ENCODE measurements around the gene ABCG1. TPM values are rescaled to one million over a fixed set of nuclear protein-coding genes. Genes with fewer than 3 reads are reported as not detected.
"Not testable (repeated sequence)": the region's sequence is repeated elsewhere in the genome, so short reads cannot be mapped to it uniquely, and the experiment has no call there.

The ABCG1 gene
- 10 to 100 TPM; 53.1 to 55.5 TPM for total RNA-seq

GRCh38 chr21:42218836-42219605 is at the start of gene ABCG1:
TSS of gene ABCG1 (plus strand) at chr21:42219140. CDS start at chr21:42219263, 123 bp downstream.
- Mint-ChIP-seq H3K36me3 (ENCODE audit: insufficient read depth in 2 of 2) (peaks cover 3 to 12% of the 10 kb centered on the region in 2 donors), H3K4me1 (ENCODE audit: low read depth) (peaks cover 35% of the 10 kb centered on the region), H3K4me3 (peak within 1 kb of the TSS; percentile 88 to 97), H3K27ac (peak within 1 kb of the TSS; percentile 32), H3K9me3 (peaks cover 0 to 2% of the 10 kb centered on the region in 2 donors), H3K27me3 (ENCODE audit: low read depth) (no peaks in the 10 kb centered on the region)
- ATAC-seq (replicated peaks in 1 of 2) (peak; percentile 68 to 78), DNase-seq (peak; percentile 60 to 77)

DNA sequence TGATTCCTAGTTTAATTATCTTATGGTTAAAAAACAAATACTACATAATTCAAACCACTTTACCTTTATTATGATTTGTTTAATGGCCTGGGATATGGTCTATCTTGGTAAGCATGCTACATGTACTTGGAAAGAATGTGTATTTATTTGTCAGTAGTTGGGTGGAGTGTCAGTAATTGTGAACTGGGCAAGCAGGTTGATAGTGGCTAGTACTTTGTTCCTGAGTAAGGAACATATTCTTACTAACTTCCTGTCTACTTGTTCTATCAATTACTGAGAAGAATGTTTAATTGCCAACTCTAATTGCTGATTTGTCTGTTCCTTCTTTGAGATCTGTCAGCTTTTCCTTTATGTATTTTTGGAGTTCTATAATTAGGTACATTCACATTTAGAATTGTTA is 49.2 kb upstream of the ABCG1 start:
- no peak for DNase-seq
- H3K9me3 Mint-ChIP-seq = no peaks in the 10 kb centered on the region
- no peak for ATAC-seq (replicated peaks in 1 of 2)
- no peaks in the 10 kb centered on the region for H3K36me3 Mint-ChIP-seq (ENCODE audit: insufficient read depth in 2 of 2)
- H3K27ac Mint-ChIP-seq = no peak overlapping the region
- H3K4me3 Mint-ChIP-seq = no peak overlapping the region
- H3K27me3 Mint-ChIP-seq (ENCODE audit: low read depth) = no peaks in the 10 kb centered on the region
- peaks cover 4% of the 10 kb centered on the region for H3K4me1 Mint-ChIP-seq (ENCODE audit: low read depth)

GRCh38 chr21:42171091-42172053 is 47.6 kb upstream of the ABCG1 start:
- Mint-ChIP-seq H3K4me1 (ENCODE audit: low read depth) (peaks cover 4% of the 10 kb centered on the region), H3K4me3 (no peak overlapping the region), H3K27me3 (ENCODE audit: low read depth) (no peaks in the 10 kb centered on the region), H3K27ac (no peak overlapping the region), H3K36me3 (ENCODE audit: insufficient read depth in 2 of 2) (no peaks in the 10 kb centered on the region), H3K9me3 (no peaks in the 10 kb centered on the region)
- no peak for ATAC-seq (replicated peaks in 1 of 2)
- DNase-seq = no peak

DNA sequence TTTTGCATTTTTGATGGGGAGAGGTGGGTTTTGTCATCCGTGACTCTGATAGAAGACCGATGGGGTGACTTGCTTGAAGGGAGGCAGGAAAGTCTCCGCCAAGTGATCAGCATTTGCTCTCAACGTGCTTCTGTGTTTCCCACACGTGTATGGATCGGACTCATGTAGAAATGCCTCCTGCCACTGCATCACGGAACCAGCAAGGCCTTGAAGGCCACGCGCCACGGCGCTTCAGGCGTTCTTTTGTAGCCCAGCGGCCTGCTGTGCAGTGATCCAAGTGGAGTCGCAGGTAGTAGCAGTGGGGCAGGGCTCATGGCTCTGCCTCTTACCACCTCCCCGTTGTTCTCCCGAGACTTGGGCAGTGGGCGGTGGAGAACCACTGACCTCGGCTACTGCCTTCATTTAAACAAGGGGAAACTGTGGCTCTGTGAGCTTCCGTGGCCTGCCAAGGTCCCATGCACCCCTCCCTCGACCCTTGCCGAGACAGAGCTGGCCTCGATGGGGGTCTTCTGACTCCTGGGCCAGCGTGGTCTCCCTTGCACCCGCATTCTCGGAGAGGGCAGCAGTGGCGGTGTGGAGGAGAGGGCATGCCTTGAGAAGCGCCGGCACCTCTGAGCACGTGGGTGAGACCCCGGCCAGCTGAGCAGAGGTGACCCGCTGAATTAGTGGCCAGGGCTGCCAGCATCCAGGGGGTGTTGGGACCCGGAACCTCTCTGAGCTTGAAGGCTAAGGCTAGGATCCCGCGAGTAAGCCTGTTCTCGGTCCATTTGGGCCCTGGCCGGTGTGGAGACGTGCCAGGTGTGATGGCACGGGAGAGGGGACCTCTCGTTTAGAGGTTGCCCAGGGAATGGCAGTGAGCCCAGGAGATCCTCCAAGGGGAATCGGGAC is 46.1 kb upstream of the ABCG1 start:
- no peak for ATAC-seq (replicated peaks in 1 of 2)
- no peak for DNase-seq
- Mint-ChIP-seq H3K27me3 (ENCODE audit: low read depth) (no peaks in the 10 kb centered on the region), H3K36me3 (ENCODE audit: insufficient read depth in 2 of 2) (no peaks in the 10 kb centered on the region), H3K27ac (no peak overlapping the region), H3K9me3 (no peaks in the 10 kb centered on the region), H3K4me3 (no peak overlapping the region), H3K4me1 (ENCODE audit: low read depth) (peaks cover 4% of the 10 kb centered on the region)

DNA sequence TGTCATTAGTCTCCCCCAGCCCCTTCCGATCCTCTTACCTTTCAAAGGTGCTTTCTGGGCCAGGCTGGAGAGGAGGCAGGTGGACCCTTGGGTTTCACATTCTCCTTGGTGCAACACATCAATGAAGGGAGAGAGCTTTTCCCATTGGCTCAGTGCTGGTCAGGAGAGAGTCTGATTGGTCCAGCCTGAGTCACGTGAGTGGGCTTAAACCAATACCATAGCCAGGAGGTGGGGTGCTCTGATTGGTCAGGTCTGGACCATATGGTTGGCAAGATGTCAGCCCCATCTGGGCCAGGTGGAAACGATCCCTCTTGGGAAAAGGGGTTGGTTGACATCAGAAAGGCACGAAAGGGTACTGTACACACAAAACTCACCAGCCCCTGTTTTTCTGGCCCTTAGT is 44.8 kb upstream of the ABCG1 start:
- no peak overlapping the region for H3K4me3 Mint-ChIP-seq
- DNase-seq = no peak
- H3K27ac Mint-ChIP-seq = no peak overlapping the region
- no peaks in the 10 kb centered on the region for H3K9me3 Mint-ChIP-seq
- H3K4me1 Mint-ChIP-seq (ENCODE audit: low read depth) = peaks cover 4% of the 10 kb centered on the region
- no peaks in the 10 kb centered on the region for H3K27me3 Mint-ChIP-seq (ENCODE audit: low read depth)
- no peaks in the 10 kb centered on the region for H3K36me3 Mint-ChIP-seq (ENCODE audit: insufficient read depth in 2 of 2)
- no peak for ATAC-seq (replicated peaks in 1 of 2)

GRCh38 chr21:42175110-42175710 is 43.7 kb upstream of the ABCG1 start:
- Mint-ChIP-seq H3K27ac (no peak overlapping the region), H3K9me3 (no peaks in the 10 kb centered on the region), H3K27me3 (ENCODE audit: low read depth) (no peaks in the 10 kb centered on the region), H3K4me3 (no peak overlapping the region), H3K4me1 (ENCODE audit: low read depth) (peaks cover 4% of the 10 kb centered on the region), H3K36me3 (ENCODE audit: insufficient read depth in 2 of 2) (no peaks in the 10 kb centered on the region)
- DNase-seq = no peak
- ATAC-seq (replicated peaks in 1 of 2) = no peak

DNA sequence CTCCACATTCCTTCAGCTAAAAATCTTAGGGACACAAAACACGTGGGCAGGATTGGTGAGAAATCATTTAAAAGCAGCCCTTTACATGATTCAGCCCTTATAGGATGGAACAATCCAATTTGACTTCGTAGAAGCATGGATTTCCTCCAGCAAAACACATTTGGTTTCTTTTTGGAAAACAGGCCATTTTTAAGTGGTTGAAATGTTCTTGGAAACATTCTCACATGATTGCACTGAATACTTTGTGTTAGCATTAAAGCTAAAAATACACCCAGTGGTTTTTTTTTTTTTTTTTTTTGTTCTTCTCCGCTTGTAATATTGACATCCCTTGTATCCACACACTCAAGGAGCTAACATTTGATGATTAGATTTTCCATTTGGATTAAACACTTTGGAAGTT is 42.1 kb upstream of the ABCG1 start:
- ATAC-seq (replicated peaks in 1 of 2) (no peak), DNase-seq (no peak)
- no peaks in the 10 kb centered on the region for H3K9me3 Mint-ChIP-seq
- H3K27me3 Mint-ChIP-seq (ENCODE audit: low read depth) = no peaks in the 10 kb centered on the region
- no peak overlapping the region for H3K4me3 Mint-ChIP-seq
- H3K27ac Mint-ChIP-seq = no peak overlapping the region
- H3K36me3 Mint-ChIP-seq (ENCODE audit: insufficient read depth in 2 of 2) = no peaks in the 10 kb centered on the region
- H3K4me1 Mint-ChIP-seq (ENCODE audit: low read depth) = peaks cover 4% of the 10 kb centered on the region

GRCh38 chr21:42179316-42179715 is 39.6 kb upstream of the ABCG1 start:
- no peak for ATAC-seq (replicated peaks in 1 of 2)
- DNase-seq = no peak
- H3K9me3 Mint-ChIP-seq = no peaks in the 10 kb centered on the region
- no peaks in the 10 kb centered on the region for H3K27me3 Mint-ChIP-seq (ENCODE audit: low read depth)
- no peak overlapping the region for H3K27ac Mint-ChIP-seq
- no peak overlapping the region for H3K4me3 Mint-ChIP-seq
- H3K4me1 Mint-ChIP-seq (ENCODE audit: low read depth) = peaks cover under 1% of the 10 kb centered on the region
- no peaks in the 10 kb centered on the region for H3K36me3 Mint-ChIP-seq (ENCODE audit: insufficient read depth in 2 of 2)

DNA sequence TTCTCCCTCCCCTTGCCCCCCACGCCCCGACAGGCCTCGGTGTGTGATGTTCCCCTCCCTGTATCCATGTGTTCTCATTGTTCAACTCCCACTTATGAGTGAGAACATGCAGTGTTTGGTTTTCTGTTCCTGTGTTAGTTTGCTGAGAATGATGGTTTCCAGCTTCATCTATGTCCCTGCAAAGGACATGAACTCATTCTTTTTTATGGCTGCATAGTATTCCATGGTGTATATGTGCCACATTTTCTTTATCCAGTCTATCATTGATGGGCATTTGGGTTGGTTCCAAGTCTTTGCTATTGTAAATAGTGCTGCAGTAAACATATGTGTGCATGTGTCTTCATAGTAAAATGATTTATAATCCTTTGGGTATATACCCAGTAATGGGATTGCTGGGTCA is 38.9 kb upstream of the ABCG1 start:
- not testable (repeated sequence) for ATAC-seq (replicated peaks in 1 of 2); DNase-seq; H3K27me3 Mint-ChIP-seq (ENCODE audit: low read depth); H3K4me3 Mint-ChIP-seq; H3K9me3 Mint-ChIP-seq; H3K4me1 Mint-ChIP-seq (ENCODE audit: low read depth); H3K36me3 Mint-ChIP-seq (ENCODE audit: insufficient read depth in 2 of 2); H3K27ac Mint-ChIP-seq

- peaks cover 25% of the 10 kb centered on the region for H3K4me1 Mint-ChIP-seq (ENCODE audit: low read depth)
- no peak overlapping the region for H3K27ac Mint-ChIP-seq
- no peak for ATAC-seq (replicated peaks in 1 of 2)
- H3K27me3 Mint-ChIP-seq (ENCODE audit: low read depth) = no peaks in the 10 kb centered on the region
- H3K4me3 Mint-ChIP-seq = no peak overlapping the region
- H3K9me3 Mint-ChIP-seq = peaks cover 7 to 10% of the 10 kb centered on the region in 2 donors
- DNase-seq = no peak
- peaks cover 7 to 16% of the 10 kb centered on the region in 2 donors for H3K36me3 Mint-ChIP-seq (ENCODE audit: insufficient read depth in 2 of 2)
These were observed 36.1 kb upstream of the ABCG1 start for GRCh38 chr21:42182713-42183371.

DNA sequence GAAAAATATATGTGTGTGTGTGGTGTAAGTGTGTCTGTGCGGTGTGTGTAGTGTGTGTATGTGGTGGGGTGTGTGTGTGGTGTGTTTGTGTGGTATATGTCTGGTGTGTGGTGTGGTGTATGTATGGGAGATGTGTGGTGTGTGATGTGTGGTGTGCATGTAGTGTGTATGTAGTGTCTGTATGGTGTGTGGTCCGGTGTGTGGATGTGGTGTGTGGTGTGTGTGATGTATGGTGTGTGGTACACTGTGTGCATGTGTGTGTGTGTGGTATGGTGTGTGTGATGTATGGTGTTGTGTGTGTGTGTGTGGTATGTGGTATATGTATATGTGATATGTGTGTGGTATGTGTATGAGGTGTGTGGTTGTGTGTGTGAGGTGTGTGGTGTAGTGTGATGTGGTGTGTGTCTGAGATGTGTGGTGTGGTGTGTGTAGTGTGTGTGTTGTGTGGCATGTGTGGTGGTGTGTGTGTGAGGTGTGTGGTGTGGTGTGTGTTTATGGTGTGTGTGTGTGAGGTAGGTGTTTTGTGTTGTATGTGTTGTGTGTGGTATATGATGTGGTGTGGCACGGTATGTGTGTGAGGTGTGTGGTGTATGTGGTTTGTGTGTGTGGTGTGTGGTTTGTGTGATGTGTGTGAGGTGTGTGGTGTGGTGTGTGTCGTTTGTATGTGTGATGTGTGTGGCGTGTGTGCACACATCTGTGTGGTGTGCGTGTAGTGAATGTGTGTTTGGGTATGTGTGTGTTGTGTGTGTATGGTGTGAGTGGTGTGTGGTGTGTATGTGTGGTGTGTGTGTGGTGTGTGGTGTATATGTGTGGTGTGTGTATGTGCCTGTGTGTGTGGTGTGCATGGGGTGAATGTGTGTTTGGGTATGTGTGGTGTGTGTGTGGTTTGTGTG is 35.3 kb upstream of the ABCG1 start:
- Mint-ChIP-seq H3K27ac (no peak overlapping the region), H3K4me1 (ENCODE audit: low read depth) (peaks cover 33% of the 10 kb centered on the region), H3K27me3 (ENCODE audit: low read depth) (no peaks in the 10 kb centered on the region), H3K9me3 (peaks cover 7 to 10% of the 10 kb centered on the region in 2 donors), H3K4me3 (no peak overlapping the region), H3K36me3 (ENCODE audit: insufficient read depth in 2 of 2) (peaks cover 7 to 16% of the 10 kb centered on the region in 2 donors)
- DNase-seq (no peak), ATAC-seq (replicated peaks in 1 of 2) (no peak)

All from activated T-cell treated with anti-CD3 and anti-CD28 coated beads, Interleukin-2, amount 50 U/mL, for 72 hours (primary cell).